Measurements from ENCODE around the gene SGMS2. TPM values are rescaled to one million over a fixed set of nuclear protein-coding genes. Genes with fewer than 3 reads are reported as not detected.

SGMS2 gene
- total and polyA plus RNA-seq, 2 of the 4 experiments (the other 2 are of a cell fraction): 13.4 to 37.5 TPM

DNA sequence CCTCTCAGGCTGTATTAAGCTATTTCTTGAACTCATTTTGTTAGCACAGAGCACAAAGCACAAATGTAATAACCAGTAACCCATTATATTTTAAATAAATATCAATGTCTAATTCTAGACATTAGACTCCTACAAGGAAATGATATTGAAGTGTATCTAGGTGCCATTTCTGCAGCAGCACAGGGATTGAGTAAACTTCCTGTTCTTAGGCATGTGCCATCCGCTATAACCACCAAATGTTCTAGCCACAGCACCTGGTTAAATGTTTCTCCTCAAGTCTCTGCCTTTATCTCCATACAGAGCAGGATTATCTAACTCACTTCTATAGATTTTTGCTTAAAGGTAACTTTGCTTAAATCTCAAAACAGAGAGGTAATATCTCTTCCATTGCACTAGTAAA, 51.4 kb downstream of the SGMS2 start:
- Histone ChIP-seq H3K18ac (ENCODE audit: low read depth, low read length) (no peak overlapping the region), H3K14ac (replicated peaks; ENCODE audit: low read depth, low read length) (no peak overlapping the region), H3K9ac (ENCODE audit: low read depth, low read length) (no peak overlapping the region), H3K27ac (ENCODE audit: insufficient read depth, low read length) (no peak overlapping the region), H3K4me3 (ENCODE audit: insufficient read depth, low read depth, low read length) (no peak overlapping the region), H2AFZ (replicated peaks; ENCODE audit: low read length, poor library complexity) (no peak overlapping the region), H4K8ac (ENCODE audit: low read depth in 2 of 2, low read length in 2 of 2) (no peak overlapping the region), H2AK9ac (replicated peaks; ENCODE audit: low read depth, low read length, poor library complexity) (no peak overlapping the region), H4K91ac (ENCODE audit: insufficient read depth, low read depth, low read length) (no peak overlapping the region), H2BK120ac (ENCODE audit: low read depth, low read length) (no peak overlapping the region), H2AK5ac (ENCODE audit: low read depth, low read length) (no peak overlapping the region), H3K56ac (ENCODE audit: extremely low read depth, insufficient read depth, low read length) (no peak overlapping the region), H4K5ac (ENCODE audit: low read depth, low read length) (no peak overlapping the region), H3K4me1 (ENCODE audit: control insufficient read depth, insufficient read depth, low read length) (no peaks in the 10 kb centered on the region), H3K79me1 (ENCODE audit: low read depth in 1 of 2, low read length in 2 of 2) (no peaks in the 10 kb centered on the region), H4K20me1 (ENCODE audit: insufficient read depth, low read length) (no peaks in the 10 kb centered on the region), H2BK15ac (ENCODE audit: low read depth, low read length) (no peak overlapping the region), H3K9me1 (ENCODE audit: insufficient read depth, low read length) (no peaks in the 10 kb centered on the region), H3K36me3 (ENCODE audit: control insufficient read depth, insufficient read depth, low read length) (no peaks in the 10 kb centered on the region), H3K27me3 (ENCODE audit: control insufficient read depth, insufficient read depth, low read length) (no peaks in the 10 kb centered on the region), H3K4ac (ENCODE audit: low read depth, low read length) (no peak overlapping the region), H3K9me3 (ENCODE audit: control insufficient read depth, insufficient read depth, low read length) (no peaks in the 10 kb centered on the region), H2BK5ac (ENCODE audit: low read depth, low read length, poor library complexity, severe bottlenecking) (no peak overlapping the region), H3K4me2 (ENCODE audit: low read depth, low read length) (no peak overlapping the region), H3K23ac (ENCODE audit: low read depth, low read length) (no peak overlapping the region), H2BK20ac (ENCODE audit: low read depth, low read length) (no peak overlapping the region)
- no CpG with 5 or more reads among the region's 1 CpG for WGBS, 2 experiments (ENCODE audit: extremely low coverage in 2 of 2, insufficient read length in 1 of 2)
- intact Hi-C loops (cut with micrococcal nuclease): no loop called here
- dilution Hi-C loops (cut with HindIII; ENCODE audit: low sequenced_read_pairs, unreplicated experiment): no loop called here
- CTCF ChIA-PET: interaction anchor here (1.9 kb wide), 1 partner anchor 19 kb away, joined by 5 read pairs; no protein-coding TSS in a partner anchor
- ATAC-seq (ENCODE audit: low read depth): no peak
- BruUV-seq (replicated peaks): no TSS peak
- POLR2A ChIA-PET (ENCODE audit: unreplicated experiment): no interaction called here
- TF ChIP-seq SMC3 (IDR thresholded peaks at IDR 0.05; ENCODE audit: low read depth, low read length) (no peak), MAFK (IDR thresholded peaks at IDR 0.05; ENCODE audit: low read depth, low read length) (no peak), CHD1 (IDR thresholded peaks at IDR 0.05; ENCODE audit: low read depth, low read length) (no peak), BHLHE40 (IDR thresholded peaks at IDR 0.05; ENCODE audit: low read depth, low read length) (no peak), RCOR1 (IDR thresholded peaks at IDR 0.05; ENCODE audit: insufficient replicate concordance, low read length) (no peak), NFE2L2 (IDR thresholded peaks at IDR 0.05; ENCODE audit: low read depth, low read length) (no peak), MAZ (IDR thresholded peaks at IDR 0.05; ENCODE audit: borderline replicate concordance, low read depth, low read length) (no peak), FOS (IDR thresholded peaks at IDR 0.05; ENCODE audit: low read depth, low read length) (no peak), RFX5 (IDR thresholded peaks at IDR 0.05; ENCODE audit: low read depth, low read length) (no peak), RAD21 (IDR thresholded peaks at IDR 0.05; ENCODE audit: low read length) (no peak)
- TF ChIP-seq, protein P1, sequence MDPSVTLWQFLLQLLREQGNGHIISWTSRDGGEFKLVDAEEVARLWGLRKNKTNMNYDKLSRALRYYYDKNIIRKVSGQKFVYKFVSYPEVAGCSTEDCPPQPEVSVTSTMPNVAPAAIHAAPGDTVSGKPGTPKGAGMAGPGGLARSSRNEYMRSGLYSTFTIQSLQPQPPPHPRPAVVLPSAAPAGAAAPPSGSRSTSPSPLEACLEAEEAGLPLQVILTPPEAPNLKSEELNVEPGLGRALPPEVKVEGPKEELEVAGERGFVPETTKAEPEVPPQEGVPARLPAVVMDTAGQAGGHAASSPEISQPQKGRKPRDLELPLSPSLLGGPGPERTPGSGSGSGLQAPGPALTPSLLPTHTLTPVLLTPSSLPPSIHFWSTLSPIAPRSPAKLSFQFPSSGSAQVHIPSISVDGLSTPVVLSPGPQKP (IDR thresholded peaks at IDR 0.05; ENCODE audit: borderline replicate concordance, low read depth, low read length): no peak
- TF ChIP-seq, protein P2, sequence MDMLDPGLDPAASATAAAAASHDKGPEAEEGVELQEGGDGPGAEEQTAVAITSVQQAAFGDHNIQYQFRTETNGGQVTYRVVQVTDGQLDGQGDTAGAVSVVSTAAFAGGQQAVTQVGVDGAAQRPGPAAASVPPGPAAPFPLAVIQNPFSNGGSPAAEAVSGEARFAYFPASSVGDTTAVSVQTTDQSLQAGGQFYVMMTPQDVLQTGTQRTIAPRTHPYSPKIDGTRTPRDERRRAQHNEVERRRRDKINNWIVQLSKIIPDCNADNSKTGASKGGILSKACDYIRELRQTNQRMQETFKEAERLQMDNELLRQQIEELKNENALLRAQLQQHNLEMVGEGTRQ (IDR thresholded peaks at IDR 0.05; ENCODE audit: low read depth, low read length): no peak
- TF ChIP-seq, protein P3, sequence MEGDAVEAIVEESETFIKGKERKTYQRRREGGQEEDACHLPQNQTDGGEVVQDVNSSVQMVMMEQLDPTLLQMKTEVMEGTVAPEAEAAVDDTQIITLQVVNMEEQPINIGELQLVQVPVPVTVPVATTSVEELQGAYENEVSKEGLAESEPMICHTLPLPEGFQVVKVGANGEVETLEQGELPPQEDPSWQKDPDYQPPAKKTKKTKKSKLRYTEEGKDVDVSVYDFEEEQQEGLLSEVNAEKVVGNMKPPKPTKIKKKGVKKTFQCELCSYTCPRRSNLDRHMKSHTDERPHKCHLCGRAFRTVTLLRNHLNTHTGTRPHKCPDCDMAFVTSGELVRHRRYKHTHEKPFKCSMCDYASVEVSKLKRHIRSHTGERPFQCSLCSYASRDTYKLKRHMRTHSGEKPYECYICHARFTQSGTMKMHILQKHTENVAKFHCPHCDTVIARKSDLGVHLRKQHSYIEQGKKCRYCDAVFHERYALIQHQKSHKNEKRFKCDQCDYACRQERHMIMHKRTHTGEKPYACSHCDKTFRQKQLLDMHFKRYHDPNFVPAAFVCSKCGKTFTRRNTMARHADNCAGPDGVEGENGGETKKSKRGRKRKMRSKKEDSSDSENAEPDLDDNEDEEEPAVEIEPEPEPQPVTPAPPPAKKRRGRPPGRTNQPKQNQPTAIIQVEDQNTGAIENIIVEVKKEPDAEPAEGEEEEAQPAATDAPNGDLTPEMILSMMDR (conservative IDR thresholded peaks at IDR 0.05; ENCODE audit: low read depth, low read length): no peak
- no peak for DNase-seq
- in situ Hi-C loops (cut with MboI; ENCODE audit: low sequenced_read_pairs): no loop called here
